Tibial artery (tissue), 4 donors: ENCODE results near the gene SLC4A1AP.
"Not testable (repeated sequence)": the region's sequence is repeated elsewhere in the genome, so short reads cannot be mapped to it uniquely, and the experiment has no call there.

Experiments used
- DNase-seq, 2 donors: peaks; one replicate each; pipeline ENCODE4 v3.0.0-alpha.2; 2019
- H3K27ac ChIP-seq, 2 donors: fragments of 200-600 bp; sonication (generic) in 1 of 2; 1 replicate in 1 of 2; 2 replicates in 1 of 2; pipeline ENCODE4 v1.5.1; 2018 to 2019; ENCODE audit warnings: mild to moderate bottlenecking in 1 of 2
- H3K27me3 ChIP-seq, 2 donors: fragments of 200-600 bp; sonication (generic) in 1 of 2; one replicate each; pipeline versions ENCODE4 v1.5.1 to v1.6.0; 2016 to 2019
- H3K36me3 ChIP-seq, 3 donors: fragments of 200-600 bp; sonication (generic) in 2 of 3; one replicate each; pipeline ENCODE4 v1.5.1; 2016 to 2019; ENCODE audit warnings: mild to moderate bottlenecking in 2 of 3
- H3K4me1 ChIP-seq, 4 donors: fragments of 200-600 bp; sonication (generic) in 2 of 4; 1 replicate in 3 of 4; 2 replicates in 1 of 4; pipeline ENCODE4 v1.5.1; 2016 to 2019
- H3K4me3 ChIP-seq, 2 donors: fragments of 200-600 bp; sonication (generic) in 1 of 2; 1 replicate in 1 of 2; 2 replicates in 1 of 2; pipeline ENCODE4 v1.5.1; 2018 to 2019; ENCODE audit warnings: mild to moderate bottlenecking in 2 of 2
- H3K9me3 ChIP-seq, 3 donors: fragments of 200-600 bp; sonication (generic) in 1 of 3; one replicate each; pipeline ENCODE4 v1.5.1; 2016 to 2019
- CTCF ChIP-seq, 2 experiments: fragments of 200-600 bp in 1 of 2; fragments of 450-650 bp in 1 of 2; IDR thresholded peaks; one replicate each; pipeline ENCODE4 v1.5.1; 2017 to 2019; ENCODE audit warnings: antibody characterized with exemption in 2 of 2, mild to moderate bottlenecking in 1 of 2, moderate library complexity in 1 of 2
- intact Hi-C: fragments of 100-400 bp; cut with DNase I; formaldehyde crosslinking; loops from one replicate; pipeline ENCODE4 v1.15.0; 2023; ENCODE audit warnings: low total_unique reads

SLC4A1AP gene

DNA sequence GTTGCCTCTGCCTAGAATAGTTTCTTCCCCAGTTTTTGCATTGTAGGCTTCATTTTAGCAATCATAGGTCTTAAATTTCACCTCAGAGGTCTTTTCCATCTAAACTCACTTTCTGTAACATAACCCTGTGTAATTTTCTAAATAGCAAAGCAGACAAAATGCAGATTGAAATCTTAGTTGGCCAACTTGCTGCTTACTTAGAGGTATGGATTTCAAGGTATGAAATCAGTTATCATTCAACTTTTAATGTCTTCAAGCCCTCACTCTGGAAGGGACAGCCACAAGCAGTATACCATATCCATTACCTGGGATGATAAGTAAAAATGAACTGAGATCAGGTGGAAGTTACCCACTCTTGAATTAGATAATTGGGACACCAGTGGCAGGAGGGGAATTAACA, 38.7 kb upstream of the SLC4A1AP start:
- intact Hi-C loops, result no loop called here
- Histone ChIP-seq H3K4me3 (no peak overlapping the region), H3K4me1 (peaks cover 0 to 18% (median 13%) of the 10 kb centered on the region in 4 donors), H3K36me3 (peaks cover 17 to 49% (median 41%) of the 10 kb centered on the region in 3 donors), H3K27ac (no peak overlapping the region), H3K9me3 (no peaks in the 10 kb centered on the region), H3K27me3 (no peaks in the 10 kb centered on the region)
- DNase-seq, result no peak
- no peak for TF ChIP-seq CTCF (IDR thresholded peaks at IDR 0.05)

GRCh38 chr2:27626323-27626722, 37.4 kb upstream of the SLC4A1AP start:
- H3K9me3 ChIP-seq, H3K4me3 ChIP-seq, H3K27ac ChIP-seq, H3K27me3 ChIP-seq, DNase-seq, intact Hi-C loops: not testable (repeated sequence)
- H3K36me3 ChIP-seq, result peaks cover 11 to 44% (median 31%) of the 10 kb centered on the region in 3 donors
- peaks cover 0 to 21% (median 14%) of the 10 kb centered on the region in 4 donors for H3K4me1 ChIP-seq

DNA sequence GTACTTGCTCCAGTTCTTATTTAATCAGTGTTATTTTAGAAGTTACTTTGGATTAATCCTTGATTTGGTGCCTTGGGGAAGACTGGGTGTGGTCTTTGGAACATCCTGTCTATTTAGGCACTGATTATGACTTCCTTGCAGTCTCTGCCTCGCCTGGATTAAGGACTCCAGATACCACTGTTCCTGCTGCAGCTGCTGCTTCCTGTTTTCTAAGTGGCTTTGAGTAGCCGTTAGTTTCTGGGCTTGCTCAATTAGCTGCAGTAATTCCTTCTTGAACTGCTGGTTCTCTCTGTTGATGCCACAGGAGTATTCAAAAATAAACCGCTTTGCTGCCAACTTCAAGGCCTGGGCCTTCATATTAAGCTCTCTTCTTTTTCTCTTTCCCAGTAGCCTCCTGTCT, 36.8 kb upstream of the SLC4A1AP start:
- H3K27ac ChIP-seq, H3K9me3 ChIP-seq, intact Hi-C loops, DNase-seq, H3K4me3 ChIP-seq, H3K27me3 ChIP-seq: not testable (repeated sequence)
- H3K36me3 ChIP-seq, result peaks cover 11 to 44% (median 27%) of the 10 kb centered on the region in 3 donors
- peaks cover 0 to 21% (median 14%) of the 10 kb centered on the region in 4 donors for H3K4me1 ChIP-seq

GRCh38 chr2:27627963-27628766, 35.5 kb upstream of the SLC4A1AP start:
- intact Hi-C loops, result no loop called here
- Histone ChIP-seq H3K27ac (peak overlapping the region; percentile 71 to 80), H3K9me3 (no peaks in the 10 kb centered on the region), H3K27me3 (no peaks in the 10 kb centered on the region), H3K4me1 (peaks cover 0 to 21% (median 14%) of the 10 kb centered on the region in 4 donors), H3K4me3 (peak overlapping the region; percentile 73 to 88), H3K36me3 (peaks cover 11 to 40% (median 27%) of the 10 kb centered on the region in 3 donors)
- no peak for TF ChIP-seq CTCF (IDR thresholded peaks at IDR 0.05)
- DNase-seq, result peak in 1 of 2 donors; percentile 64

DNA sequence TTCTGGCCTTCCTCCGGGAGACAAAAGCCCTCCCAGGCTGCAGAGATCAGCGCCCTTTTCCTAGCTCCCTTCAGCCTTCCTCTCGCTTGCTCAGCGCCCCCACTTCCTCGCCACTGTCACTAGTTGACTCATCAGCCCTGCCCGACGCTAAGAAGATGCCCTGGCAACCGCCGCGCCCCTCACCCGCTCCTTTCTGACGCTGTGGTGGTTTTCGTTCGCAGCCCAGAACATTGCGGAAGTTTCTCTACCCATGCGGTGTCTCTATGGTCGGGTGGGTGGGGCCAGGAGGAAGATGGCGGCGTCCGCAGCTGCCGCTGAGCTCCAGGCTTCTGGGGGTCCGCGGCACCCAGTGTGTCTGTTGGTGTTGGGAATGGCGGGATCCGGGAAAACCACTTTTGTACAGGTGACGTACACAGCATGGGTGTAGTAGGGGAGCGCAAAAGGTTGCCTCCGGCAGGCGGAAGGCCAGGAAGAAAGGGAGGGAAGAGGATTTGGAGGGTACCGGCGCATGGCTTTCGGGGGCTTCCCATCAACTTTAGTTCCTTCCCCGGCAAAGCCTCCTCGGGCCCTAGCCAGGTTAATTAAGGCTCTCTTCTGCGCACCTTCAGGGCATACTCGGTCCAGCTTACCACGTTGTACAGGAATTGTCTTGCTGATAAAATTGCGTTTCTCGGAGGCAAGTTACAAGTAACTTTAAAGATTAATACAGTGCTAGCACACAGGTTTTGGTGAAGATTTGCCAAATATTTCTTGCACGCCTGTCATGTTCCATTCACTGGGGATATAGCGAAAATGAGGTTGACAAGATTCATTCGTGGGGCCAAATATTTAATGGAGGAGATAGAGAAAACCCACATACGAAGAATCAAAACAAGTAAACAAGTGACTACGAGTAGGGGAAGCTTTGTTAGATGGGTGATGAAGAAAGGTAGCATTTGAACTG, 34.7 kb upstream of the SLC4A1AP start, which contains the start of the genes CCDC121 and GPN1:
Gene CCDC121, minus strand, starts transcription at position 246 of the 943 bp plus-strand sequence. CDS start 1,213 bp downstream, outside the sequence.
Gene GPN1, plus strand, starts transcription at position 284 of the 943 bp plus-strand sequence. Its CDS starts 9 bp downstream, at position 293.
- H3K9me3 ChIP-seq, result no peaks in the 10 kb centered on the region
- no peaks in the 10 kb centered on the region for H3K27me3 ChIP-seq
- TF ChIP-seq CTCF (IDR thresholded peaks at IDR 0.05), result no peak
- peaks cover 18 to 39% (median 31%) of the 10 kb centered on the region in 3 donors for H3K36me3 ChIP-seq
- DNase-seq, result peak; percentile 89 to 91
- intact Hi-C loops, result no loop called here
- peak within 1 kb of the TSS; percentile 73 to 88 for H3K4me3 ChIP-seq
- peaks cover 0 to 21% (median 14%) of the 10 kb centered on the region in 4 donors for H3K4me1 ChIP-seq
- H3K27ac ChIP-seq, result peak within 1 kb of the TSS; percentile 71 to 80

DNA sequence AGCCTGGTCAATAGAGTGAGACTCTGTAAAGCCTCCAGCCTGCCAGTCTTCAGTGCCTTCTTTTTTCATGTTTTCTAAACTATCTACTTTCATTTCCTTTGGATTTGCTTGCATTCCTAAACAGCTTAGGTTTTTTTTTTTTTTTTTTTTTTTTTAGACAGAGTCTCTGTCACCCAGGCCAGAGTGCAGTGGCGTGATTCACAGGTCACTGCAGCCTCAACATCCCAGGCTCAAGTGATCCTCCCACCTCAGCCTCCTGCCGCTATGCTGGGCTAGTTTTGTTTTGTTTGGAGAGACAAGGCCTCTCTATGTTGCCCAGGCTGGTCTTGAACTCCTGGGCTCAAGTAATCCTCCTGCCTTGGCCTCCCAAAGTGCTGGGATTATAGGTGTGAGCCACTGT, 33.4 kb upstream of the SLC4A1AP start:
- H3K4me3 ChIP-seq, H3K27me3 ChIP-seq, DNase-seq, H3K9me3 ChIP-seq, H3K27ac ChIP-seq, intact Hi-C loops: not testable (repeated sequence)
- H3K36me3 ChIP-seq, result peaks cover 25 to 43% (median 39%) of the 10 kb centered on the region in 3 donors
- peaks cover 0 to 21% (median 14%) of the 10 kb centered on the region in 4 donors for H3K4me1 ChIP-seq
